ENCODE results near the gene IBTK. TPM values are rescaled to one million over a fixed set of nuclear protein-coding genes. Genes with fewer than 3 reads are reported as not detected.
A peak's percentile ranks its signal among the peaks of the same experiment; 100 is the strongest.

IBTK gene
- total RNA-seq, 1 experiment from 2014 or later, result 36.6 TPM

DNA sequence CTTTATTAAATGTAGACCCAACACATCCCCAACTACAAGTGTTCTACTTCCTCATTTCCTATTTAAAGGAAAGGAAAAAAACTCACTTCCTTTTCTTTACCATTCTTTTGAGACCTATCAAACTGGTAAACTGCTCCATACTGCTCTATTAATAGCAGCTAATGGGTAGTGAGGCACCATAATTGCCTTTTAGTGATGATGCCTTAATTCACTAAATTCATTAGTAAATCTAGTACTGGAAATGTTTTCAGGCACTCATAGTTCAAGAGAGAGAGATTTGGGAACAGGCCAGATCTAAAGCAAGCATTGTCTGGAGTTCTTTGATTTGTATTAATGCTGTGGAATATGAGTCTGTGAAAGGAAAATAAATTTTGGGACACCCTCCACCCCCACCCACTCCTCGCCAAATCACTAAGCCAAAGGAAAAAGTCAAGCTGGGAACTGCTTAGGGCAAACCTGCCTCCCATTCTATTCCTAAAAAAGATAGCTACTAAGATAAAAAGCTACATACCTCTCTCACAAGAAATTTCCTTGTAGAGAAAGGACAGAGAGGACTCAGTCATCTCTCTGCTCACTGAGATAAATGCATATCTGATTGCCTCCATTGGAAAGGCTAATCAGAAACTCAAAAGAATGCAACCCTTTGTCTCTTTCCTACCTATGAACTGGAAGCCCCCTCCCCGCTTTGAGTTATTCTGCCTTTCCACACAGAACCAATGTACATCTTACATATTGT, 13.6 kb upstream of the IBTK start:
- peak overlapping the region; percentile 71 for H3K27ac ChIP-seq (ENCODE audit: low read depth, low read length)
- CTCF ChIA-PET, result interaction anchor here (1.3 to 1.8 kb wide), 4 partner anchors 10 to 1275 kb away, joined by 3 to 20 read pairs (median 4); no protein-coding TSS in a partner anchor

GRCh38 chr6:82259389-82259788, 11.8 kb upstream of the IBTK start:
- H3K9me2 ChIP-seq (ENCODE audit: insufficient read depth), result no peaks in the 10 kb centered on the region
- H3K79me2 ChIP-seq (ENCODE audit: insufficient read depth, low read length), result no peaks in the 10 kb centered on the region
- H3K4me1 ChIP-seq (ENCODE audit: control insufficient read depth in 1 of 2, insufficient read depth in 2 of 2, low read length in 2 of 2), result peaks cover 31 to 32% of the 10 kb centered on the region in 2 experiments
- no peak overlapping the region for H3K27ac ChIP-seq (ENCODE audit: low read depth, low read length)
- no peak overlapping the region for H3K4me3 ChIP-seq (replicated peaks in 1 of 2; ENCODE audit: low read depth in 1 of 2, low read length in 2 of 2)
- intact Hi-C loops (cut with micrococcal nuclease), result loop anchor here (5.0 kb wide), 1 partner anchor 453 kb away; no protein-coding TSS in a partner anchor
- ChIA-PET POLR2A (no interaction called here), CTCF (no interaction called here), RAD21 (ENCODE audit: low non-redundant PET in 1 of 2, low total read pairs in 2 of 2, uncharacterized antibody in 2 of 2, unreplicated experiment in 2 of 2) (no interaction called here)
- ATAC-seq (no peak), DNase-seq (ENCODE audit: low read depth, low spot score) (no peak)
- no TSS peak for BruUV-seq (replicated peaks)
- H3K27me3 ChIP-seq (ENCODE audit: insufficient read depth, low read length), result no peaks in the 10 kb centered on the region
- H3K4me2 ChIP-seq (ENCODE audit: low read length), result no peak overlapping the region
- no peaks in the 10 kb centered on the region for H3K36me3 ChIP-seq (ENCODE audit: control insufficient read depth in 1 of 2, insufficient read depth in 2 of 2, low read length in 2 of 2)
- H3K9me3 ChIP-seq (ENCODE audit: control insufficient read depth in 1 of 2, insufficient read depth in 1 of 2, low read depth in 1 of 2, low read length in 2 of 2), result no peaks in the 10 kb centered on the region
- H3K9ac ChIP-seq (ENCODE audit: low read length), result no peak overlapping the region
- H4K20me1 ChIP-seq (ENCODE audit: insufficient read depth), result no peaks in the 10 kb centered on the region
- H2AFZ ChIP-seq (ENCODE audit: low read depth, low read length, poor library complexity, severe bottlenecking), result no peak overlapping the region
- no peak for TF ChIP-seq EZH2phosphoT487 (IDR thresholded peaks at IDR 0.05; ENCODE audit: borderline replicate concordance)
- TF ChIP-seq SRF (IDR thresholded peaks at IDR 0.05; ENCODE audit: low read depth), result no peak
- no peak for TF ChIP-seq TCF7L2 (IDR thresholded peaks at IDR 0.05; ENCODE audit: borderline replicate concordance, extremely low read depth, insufficient read depth, insufficient read length)
- TF ChIP-seq RAD21 (IDR thresholded peaks at IDR 0.05; ENCODE audit: low read depth), result no peak
- TF ChIP-seq ZFX (IDR thresholded peaks at IDR 0.05), result no peak
- no peak for TF ChIP-seq REST (IDR thresholded peaks at IDR 0.05; ENCODE audit: low read depth)
- no peak for TF ChIP-seq CBX3 (IDR thresholded peaks at IDR 0.05; ENCODE audit: low read depth)
- TF ChIP-seq EGR1 (IDR thresholded peaks at IDR 0.05; ENCODE audit: low read depth), result no peak
- TF ChIP-seq, protein P1, sequence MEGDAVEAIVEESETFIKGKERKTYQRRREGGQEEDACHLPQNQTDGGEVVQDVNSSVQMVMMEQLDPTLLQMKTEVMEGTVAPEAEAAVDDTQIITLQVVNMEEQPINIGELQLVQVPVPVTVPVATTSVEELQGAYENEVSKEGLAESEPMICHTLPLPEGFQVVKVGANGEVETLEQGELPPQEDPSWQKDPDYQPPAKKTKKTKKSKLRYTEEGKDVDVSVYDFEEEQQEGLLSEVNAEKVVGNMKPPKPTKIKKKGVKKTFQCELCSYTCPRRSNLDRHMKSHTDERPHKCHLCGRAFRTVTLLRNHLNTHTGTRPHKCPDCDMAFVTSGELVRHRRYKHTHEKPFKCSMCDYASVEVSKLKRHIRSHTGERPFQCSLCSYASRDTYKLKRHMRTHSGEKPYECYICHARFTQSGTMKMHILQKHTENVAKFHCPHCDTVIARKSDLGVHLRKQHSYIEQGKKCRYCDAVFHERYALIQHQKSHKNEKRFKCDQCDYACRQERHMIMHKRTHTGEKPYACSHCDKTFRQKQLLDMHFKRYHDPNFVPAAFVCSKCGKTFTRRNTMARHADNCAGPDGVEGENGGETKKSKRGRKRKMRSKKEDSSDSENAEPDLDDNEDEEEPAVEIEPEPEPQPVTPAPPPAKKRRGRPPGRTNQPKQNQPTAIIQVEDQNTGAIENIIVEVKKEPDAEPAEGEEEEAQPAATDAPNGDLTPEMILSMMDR (IDR thresholded peaks at IDR 0.05 in 2 of 3, conservative IDR thresholded peaks at IDR 0.05 in 1 of 3; ENCODE audit: borderline replicate concordance in 1 of 3, insufficient read depth in 1 of 3, low read depth in 2 of 3, low read length in 2 of 3), result no peak
- TF ChIP-seq CEBPB (IDR thresholded peaks at IDR 0.05; ENCODE audit: low read depth), result no peak
- no peak for TF ChIP-seq YY1 (IDR thresholded peaks at IDR 0.05; ENCODE audit: extremely low read depth, insufficient replicate concordance, low read depth, low read length)
- no peak for TF ChIP-seq ZNF274 (IDR thresholded peaks at IDR 0.05; ENCODE audit: low read depth, low read length)
- TF ChIP-seq, protein P2, sequence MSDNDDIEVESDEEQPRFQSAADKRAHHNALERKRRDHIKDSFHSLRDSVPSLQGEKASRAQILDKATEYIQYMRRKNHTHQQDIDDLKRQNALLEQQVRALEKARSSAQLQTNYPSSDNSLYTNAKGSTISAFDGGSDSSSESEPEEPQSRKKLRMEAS (IDR thresholded peaks at IDR 0.05), result no peak

More for the DNA sequence above, 13.6 kb upstream of the IBTK start:
- DNase-seq (ENCODE audit: low read depth, low spot score) (no peak), ATAC-seq (no peak)
- Histone ChIP-seq H3K4me2 (ENCODE audit: low read length) (peak overlapping the region; percentile 61), H3K36me3 (ENCODE audit: control insufficient read depth in 1 of 2, insufficient read depth in 2 of 2, low read length in 2 of 2) (no peaks in the 10 kb centered on the region), H3K9ac (ENCODE audit: low read length) (no peak overlapping the region), H3K9me2 (ENCODE audit: insufficient read depth) (no peaks in the 10 kb centered on the region), H4K20me1 (ENCODE audit: insufficient read depth) (no peaks in the 10 kb centered on the region), H3K4me3 (replicated peaks in 1 of 2; ENCODE audit: low read depth in 1 of 2, low read length in 2 of 2) (no peak overlapping the region), H3K9me3 (ENCODE audit: control insufficient read depth in 1 of 2, insufficient read depth in 1 of 2, low read depth in 1 of 2, low read length in 2 of 2) (no peaks in the 10 kb centered on the region), H2AFZ (ENCODE audit: low read depth, low read length, poor library complexity, severe bottlenecking) (peak overlapping the region; percentile 94), H3K27me3 (ENCODE audit: insufficient read depth, low read length) (no peaks in the 10 kb centered on the region), H3K4me1 (ENCODE audit: control insufficient read depth in 1 of 2, insufficient read depth in 2 of 2, low read length in 2 of 2) (peaks cover 31 to 32% of the 10 kb centered on the region in 2 experiments), H3K79me2 (ENCODE audit: insufficient read depth, low read length) (no peaks in the 10 kb centered on the region)
- intact Hi-C loops (cut with micrococcal nuclease), result no loop called here
- RAD21 ChIA-PET (ENCODE audit: low non-redundant PET in 1 of 2, low total read pairs in 2 of 2, uncharacterized antibody in 2 of 2, unreplicated experiment in 2 of 2), result interaction anchor here in 1 of 2 experiments (0.9 kb wide), 1 partner anchor 9 kb away, joined by 3 read pairs; no protein-coding TSS in a partner anchor
- TF ChIP-seq SIN3A (IDR thresholded peaks at IDR 0.05; ENCODE audit: low read depth) (0 out of 2 replicates have a peak, but pooled peaks have one; percentile 28), CBX3 (IDR thresholded peaks at IDR 0.05; ENCODE audit: low read depth) (no peak)
- POLR2A ChIA-PET, result interaction anchor here (0.6 kb wide), 1 partner anchor 263 kb away, joined by 3 read pairs; no protein-coding TSS in a partner anchor
- no TSS peak for BruUV-seq (replicated peaks)

Measured in HCT116 (cell line).